Airway epithelial cell (primary cell): ENCODE results near the gene GRK1. TPM values are rescaled to one million over a fixed set of nuclear protein-coding genes. Genes with fewer than 3 reads are reported as not detected.

Experiments
- total RNA-seq: library from RNA; depleted of rRNA; stranded (reverse); fragments of >200 nt; gene quantifications from 2 replicates; pipeline ENCODE4 v1.2.3, GENCODE V29; 2015

GRK1 gene
- total RNA-seq: not detected in 2 replicates

DNA sequence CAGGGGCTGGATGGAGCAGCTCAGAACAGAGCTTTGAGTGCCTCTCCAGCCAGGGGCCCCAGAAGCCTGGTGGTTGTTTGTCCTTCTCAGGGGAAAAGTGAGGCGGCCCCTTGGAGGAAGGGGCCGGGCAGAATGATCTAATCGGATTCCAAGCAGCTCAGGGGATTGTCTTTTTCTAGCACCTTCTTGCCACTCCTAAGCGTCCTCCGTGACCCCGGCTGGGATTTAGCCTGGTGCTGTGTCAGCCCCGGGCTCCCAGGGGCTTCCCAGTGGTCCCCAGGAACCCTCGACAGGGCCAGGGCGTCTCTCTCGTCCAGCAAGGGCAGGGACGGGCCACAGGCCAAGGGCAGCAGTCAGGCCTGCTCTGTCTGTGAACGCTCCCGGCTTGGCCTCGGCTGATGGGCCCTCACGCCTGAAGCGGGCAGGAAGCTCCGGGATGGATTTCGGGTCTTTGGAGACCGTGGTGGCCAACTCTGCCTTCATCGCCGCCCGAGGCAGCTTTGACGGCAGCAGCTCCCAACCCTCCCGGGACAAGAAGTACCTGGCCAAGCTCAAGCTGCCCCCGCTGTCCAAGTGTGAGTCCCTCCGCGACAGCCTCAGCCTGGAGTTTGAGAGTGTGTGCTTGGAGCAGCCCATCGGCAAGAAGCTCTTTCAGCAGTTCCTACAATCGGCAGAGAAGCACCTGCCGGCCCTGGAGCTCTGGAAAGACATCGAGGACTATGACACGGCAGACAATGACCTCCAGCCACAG lies at the start of gene GRK1:
GRK1 (plus strand) TSS at position 269 of the 751 bp plus-strand sequence; CDS start at position 437, 168 bp downstream.

DNA sequence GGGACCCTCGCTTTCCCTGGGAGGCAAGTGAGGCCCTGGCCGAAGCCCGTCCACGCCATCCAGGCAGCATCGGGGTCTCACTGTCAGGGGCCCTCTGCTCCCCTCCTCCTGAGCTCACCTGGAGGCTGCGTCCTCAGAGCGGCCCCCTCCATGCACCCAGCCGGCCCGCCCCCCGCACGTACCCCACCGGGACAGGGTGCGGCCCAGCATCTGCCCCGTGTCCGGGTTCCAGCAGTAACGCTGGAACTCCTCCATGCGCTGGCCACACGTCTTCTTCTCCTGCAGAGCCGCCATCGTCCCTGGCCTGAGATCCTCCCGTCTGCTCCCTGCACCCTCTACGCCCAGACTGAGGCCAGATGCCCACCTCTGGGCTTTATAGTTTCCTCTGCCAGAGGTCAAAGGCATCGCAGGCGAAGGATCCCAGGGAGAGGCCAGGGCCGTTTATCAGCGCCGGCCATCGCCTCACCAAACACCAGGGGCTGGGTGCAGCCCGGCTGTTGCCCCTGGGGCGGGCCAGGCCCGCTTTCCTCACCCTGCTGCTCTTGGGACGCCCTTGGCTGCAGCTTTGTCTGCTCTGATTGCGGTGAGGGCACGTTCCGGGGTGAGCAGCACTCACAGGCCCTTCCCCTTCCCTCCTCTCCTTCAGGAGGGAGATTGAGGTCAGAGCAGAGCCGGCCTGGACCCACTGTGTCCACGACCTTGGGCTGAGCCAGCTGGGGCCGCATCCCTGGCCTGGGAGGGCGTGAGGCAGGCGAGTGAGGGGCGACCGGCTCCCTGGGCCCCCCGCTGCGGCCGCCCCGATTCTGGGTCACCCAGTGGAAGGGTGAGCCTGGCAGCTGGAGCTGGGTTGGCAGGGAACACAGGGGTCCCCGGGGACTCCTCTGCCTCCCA lies 8.9 kb upstream of the GRK1 start, which contains the start of gene ATP4B:
ATP4B (minus strand) TSS at position 348 of the 891 bp plus-strand sequence; CDS start at position 294, 54 bp downstream.

DNA sequence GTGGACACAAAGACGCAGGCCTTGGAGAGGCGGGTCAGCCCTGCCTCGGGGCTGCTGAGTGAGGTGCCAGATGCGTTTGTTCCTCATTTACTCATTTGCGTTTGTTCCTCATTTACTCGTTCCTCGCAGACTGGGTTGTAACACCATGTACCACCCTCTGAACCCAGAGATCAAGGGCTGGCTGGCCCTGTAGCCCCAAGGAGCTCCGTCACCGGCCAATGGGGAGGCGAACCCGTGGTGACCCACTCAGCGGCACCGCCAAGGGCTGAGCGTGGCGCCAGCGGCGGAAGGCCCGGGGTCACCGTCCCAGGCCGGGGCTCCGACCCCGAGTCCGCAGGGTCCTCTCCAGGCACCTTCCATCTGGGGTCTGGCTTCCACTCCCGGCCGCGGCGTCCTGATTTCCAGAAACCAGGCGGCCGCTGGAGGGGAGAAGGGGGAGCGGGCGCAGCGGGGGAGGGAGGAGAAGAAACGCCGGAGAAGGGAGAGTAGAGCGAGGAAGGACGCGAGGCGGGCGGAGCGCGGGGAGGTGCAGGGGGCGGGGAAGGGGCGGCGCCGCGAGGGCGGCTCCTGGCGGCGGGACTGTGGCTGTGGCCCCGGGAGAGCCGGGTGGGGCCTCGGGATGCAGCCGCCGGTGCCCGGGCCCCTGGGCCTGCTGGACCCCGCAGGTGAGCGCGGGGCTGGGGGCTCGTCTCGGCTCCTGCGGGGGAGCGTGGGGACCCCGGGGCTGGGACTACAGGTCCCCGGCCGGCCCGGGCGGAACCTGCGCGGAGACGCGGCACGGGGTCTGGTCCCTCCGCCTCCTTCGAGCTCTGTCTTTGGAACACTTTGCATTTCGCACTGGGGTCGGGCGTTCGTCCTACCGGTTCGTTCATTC lies 91.9 kb downstream of the GRK1 start, which contains the start of gene TMEM255B:
TMEM255B (plus strand) TSS at position 576 of the 874 bp plus-strand sequence; CDS start at position 620, 44 bp downstream.

Other genes starting within 250 kb of the GRK1 start
- under 0.01 and 0.21 TPM in 2 replicates for gene ADPRHL1, start 213.7 kb upstream of the GRK1 start, total RNA-seq
- gene DCUN1D2, start 176.5 kb upstream of the GRK1 start, total RNA-seq: 6.0 and 7.3 TPM in 2 replicates
- gene TFDP1, start 82.5 kb upstream of the GRK1 start, total RNA-seq: 64.1 and 85.5 TPM in 2 replicates
- not detected in 2 replicates for gene ATP4B, start 9.0 kb upstream of the GRK1 start, total RNA-seq
- 0.42 and 1.7 TPM in 2 replicates for gene TMEM255B, start 92.0 kb downstream of the GRK1 start, total RNA-seq
- gene GAS6, start 196.9 kb downstream of the GRK1 start, total RNA-seq: 118 and 128 TPM in 2 replicates